ENCODE data around the gene ARHGEF4.

ARHGEF4 gene

DNA sequence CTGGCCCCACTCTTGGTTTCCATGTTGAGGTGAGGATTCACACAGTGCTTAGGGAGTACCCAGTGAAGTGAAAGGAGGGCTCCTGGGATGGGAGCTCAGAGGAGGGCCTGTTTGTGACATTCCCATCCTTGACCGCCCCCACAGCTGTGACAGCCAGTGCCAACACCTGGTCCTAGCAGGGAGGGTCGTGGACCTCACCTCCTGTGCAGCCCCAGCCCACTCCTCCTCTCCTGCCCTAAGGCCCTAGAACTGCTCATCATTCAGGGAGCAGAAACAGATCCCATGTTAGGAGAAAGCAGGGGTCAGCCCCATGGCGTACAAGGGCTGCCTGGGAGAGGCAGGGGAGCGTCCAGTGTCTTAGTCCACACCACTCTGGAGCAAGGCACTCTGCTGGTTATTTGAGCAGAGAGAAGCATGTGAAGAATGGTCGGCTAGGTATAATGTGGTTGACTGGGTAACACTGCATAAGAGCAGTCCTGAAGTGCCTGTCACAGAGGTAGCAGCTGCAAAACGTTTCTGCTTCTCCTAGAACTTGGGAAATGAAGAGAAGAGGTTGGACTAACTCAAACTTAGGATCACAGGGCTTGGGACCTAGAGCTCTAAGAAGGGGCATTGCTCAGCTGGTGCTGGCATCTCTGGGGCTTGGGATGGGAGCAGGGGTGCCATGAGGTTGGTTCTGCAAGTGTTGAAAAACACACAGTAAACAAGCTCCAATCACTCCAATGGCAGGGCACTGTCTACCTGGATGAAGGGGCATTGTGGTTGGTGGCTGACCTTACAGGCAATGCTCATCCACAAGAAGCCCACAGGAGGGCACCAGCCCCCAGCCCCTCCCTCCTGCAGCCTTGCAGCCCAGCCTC lies 200.9 kb downstream of the ARHGEF4 start:
- no peak for DNase-seq (ENCODE audit: low read depth)

GRCh38 chr2:131038258-131039100 lies 201.8 kb downstream of the ARHGEF4 start:
- DNase-seq (ENCODE audit: low read depth): no peak

- no peak for DNase-seq (ENCODE audit: low read depth)
These were observed 202.4 kb downstream of the ARHGEF4 start for GRCh38 chr2:131039101-131039440.

DNA sequence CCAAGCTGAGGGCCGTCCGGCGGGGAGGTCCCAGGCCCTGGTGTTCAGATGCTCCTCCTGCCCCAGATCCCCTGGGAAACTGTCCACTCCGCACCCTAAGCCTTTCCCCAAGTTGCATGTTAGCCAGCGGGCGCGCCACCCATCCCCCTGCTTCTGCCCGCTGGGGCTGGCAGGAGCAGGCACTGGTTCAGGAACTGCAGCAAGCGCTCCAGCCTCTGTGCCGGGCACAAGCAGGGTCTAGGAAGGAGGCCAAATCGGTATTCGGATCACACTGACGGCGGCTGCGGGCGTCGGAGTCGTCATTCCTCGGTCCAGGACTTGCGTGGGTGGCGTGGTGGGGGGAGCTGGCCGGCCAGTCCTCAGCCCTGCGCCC lies 202.8 kb downstream of the ARHGEF4 start:
- no peak for DNase-seq (ENCODE audit: low read depth)

DNA sequence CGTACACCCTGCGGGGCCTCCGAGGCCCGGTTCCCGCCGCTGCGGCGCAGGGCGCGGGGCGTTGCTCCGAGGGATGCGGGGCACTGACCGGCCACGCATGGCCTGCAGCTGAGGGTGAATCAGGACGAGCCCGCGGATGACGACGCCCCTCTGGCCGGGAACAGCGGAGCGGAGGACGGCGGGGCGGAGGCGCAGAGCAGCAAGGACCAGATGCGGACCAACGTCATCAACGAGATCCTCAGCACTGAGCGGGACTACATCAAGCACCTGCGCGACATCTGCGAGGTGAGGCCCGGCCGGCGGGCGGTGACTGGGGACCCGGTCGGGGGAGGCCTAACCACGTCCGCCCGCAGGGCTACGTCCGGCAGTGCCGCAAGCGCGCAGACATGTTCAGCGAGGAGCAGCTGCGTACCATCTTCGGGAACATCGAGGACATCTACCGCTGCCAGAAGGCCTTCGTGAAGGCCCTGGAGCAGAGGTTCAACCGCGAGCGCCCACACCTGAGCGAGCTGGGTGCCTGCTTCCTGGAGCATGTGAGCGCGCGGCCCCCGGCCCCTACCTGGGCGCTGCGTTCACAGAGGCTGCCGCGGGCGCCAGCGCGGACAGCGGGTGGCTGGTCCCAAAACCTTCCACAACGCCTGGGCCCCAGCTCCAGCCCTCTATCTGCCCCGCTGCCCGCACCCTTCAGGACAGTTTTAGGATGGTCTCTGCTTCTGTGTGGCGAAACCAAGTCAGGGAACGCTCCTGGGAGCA lies 203.4 kb downstream of the ARHGEF4 start:
- DNase-seq (ENCODE audit: low read depth): no peak

- no peak for DNase-seq (ENCODE audit: low read depth)
These were observed 204.1 kb downstream of the ARHGEF4 start for GRCh38 chr2:131040661-131041401.

GRCh38 chr2:131041402-131042147 lies 204.9 kb downstream of the ARHGEF4 start:
- no peak for DNase-seq (ENCODE audit: low read depth)

DNA sequence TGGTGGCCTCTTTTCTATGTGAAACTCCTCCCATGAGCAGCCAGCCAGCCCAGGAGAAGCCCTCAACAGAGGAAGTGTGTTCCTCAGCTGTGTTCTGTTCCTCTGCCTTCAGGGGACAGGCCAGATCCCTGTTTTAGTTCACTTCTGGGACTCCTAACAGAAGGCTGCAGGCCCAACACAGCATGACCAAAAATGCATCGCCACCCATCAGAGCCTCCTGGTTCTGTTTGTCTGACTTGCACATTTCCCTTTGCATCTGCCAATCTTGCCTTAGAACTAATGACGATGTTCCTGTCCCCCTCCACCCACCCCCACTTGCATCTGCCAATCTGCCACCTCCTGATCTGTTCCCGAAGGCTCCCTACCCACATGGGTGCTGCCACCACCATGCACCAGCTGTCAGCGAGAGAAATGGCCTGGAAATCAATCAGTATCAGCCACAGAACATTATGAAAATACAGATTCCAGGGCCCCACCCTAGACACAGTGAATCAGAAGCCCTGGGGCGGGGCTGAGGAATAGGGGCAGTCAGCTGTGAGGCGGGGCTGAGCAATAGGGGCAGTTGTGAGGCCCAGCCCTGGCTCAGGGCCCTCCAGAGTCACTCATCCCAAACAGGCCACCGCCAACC lies 205.5 kb downstream of the ARHGEF4 start:
- DNase-seq (ENCODE audit: low read depth): no peak

GRCh38 chr2:131043199-131044074 lies 206.7 kb downstream of the ARHGEF4 start:
- DNase-seq (ENCODE audit: low read depth): no peak

DNA sequence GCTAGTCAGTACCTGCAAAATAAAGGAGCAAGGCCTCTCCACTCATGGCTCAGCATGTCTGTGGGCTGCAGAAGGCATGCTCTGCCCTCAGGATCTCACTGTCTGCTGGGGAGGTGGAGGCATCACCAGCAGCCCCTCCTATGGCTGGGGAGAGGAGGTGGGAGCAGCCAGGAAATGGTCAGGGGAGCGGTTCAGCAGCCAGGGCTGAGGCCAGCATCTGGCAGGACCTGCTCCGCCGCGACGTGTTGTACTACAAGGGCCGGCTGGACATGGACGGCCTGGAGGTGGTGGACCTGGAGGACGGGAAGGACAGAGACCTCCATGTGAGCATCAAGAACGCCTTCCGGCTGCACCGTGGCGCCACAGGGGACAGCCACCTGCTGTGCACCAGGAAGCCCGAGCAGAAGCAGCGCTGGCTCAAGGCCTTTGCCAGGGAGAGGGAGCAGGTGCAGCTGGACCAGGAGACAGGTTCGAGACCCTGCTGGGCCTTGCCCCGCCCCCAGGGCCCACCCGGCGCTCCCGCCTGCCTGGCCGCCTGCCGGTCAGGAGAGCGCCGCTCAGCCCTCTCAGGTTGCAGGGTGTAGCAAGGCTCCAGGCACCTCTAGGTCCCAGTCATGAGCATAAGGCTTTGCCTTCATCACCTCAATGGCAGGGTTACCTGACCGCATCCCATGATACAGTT lies 207.5 kb downstream of the ARHGEF4 start:
- no peak for DNase-seq (ENCODE audit: low read depth)

DNA sequence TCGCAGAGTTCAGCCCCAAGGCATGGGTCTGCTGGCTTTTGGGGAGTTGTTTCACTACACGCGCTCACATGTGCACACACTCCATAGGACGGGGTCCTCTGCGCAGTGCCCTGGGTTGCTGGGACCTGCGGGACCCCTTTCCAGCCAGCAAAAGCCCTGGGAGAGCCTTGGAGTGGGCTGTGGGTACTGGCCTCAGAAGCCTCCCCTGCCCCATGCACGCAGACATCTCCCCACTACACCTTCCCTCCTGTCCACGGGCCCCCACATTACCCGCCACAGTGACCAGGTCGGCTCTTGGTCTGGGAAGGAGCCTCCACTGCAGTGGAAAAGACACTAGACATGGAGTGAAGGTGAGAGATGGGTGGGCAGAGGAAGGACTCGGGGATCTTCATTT lies 208.0 kb downstream of the ARHGEF4 start:
- DNase-seq (ENCODE audit: low read depth): no peak

- no peak for DNase-seq (ENCODE audit: low read depth)
These were observed 208.7 kb downstream of the ARHGEF4 start for GRCh38 chr2:131045286-131046027.

DNA sequence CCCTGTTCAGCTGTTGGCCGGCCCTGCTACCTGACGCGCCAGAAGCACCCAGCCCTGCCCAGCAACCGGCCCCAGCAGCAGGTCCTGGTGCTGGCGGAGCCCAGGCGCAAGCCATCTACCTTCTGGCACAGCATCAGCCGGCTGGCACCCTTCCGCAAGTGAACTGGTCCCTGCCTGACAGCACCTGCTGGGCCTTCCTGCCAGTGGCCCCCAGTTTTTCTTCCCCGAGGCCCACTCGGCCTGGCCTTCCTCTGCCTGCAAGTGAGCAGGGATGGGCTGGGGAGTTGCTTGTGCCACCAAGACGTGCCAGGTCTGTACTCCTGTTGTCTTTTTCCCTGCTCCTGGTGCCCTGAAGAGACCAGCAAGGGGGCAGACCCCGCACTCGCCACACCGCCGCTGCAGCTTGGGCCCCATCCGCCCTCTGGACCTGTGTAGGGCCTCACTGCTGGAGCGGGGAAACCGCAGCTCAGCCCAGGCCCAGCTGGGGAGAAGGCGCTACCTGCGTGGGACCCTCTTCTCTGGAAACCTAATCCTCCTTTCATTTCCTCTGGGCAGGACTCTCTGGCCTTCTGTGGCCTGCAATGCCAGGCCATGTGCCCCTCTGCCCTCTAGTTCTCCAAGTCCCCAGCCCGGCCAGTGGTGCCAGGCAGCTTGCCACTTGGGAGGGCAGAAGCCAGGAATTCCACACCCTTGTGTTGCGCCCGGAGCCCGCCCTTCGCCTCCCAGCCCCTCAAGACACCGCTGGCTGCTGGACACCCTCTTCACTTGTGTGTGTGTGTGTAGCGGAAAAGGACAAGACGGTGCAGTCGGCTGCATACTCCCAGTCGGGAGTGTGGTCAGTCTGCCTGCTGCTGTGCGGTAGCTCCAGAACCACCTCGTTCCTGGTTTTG lies 209.6 kb downstream of the ARHGEF4 start:
- DNase-seq (ENCODE audit: low read depth): no peak

GRCh38 chr2:131046918-131047652 lies 210.4 kb downstream of the ARHGEF4 start:
- no peak for DNase-seq (ENCODE audit: low read depth)

- DNase-seq (ENCODE audit: low read depth): no peak
These were observed 211.3 kb downstream of the ARHGEF4 start for GRCh38 chr2:131047920-131048560.

GRCh38 chr2:131048641-131049040 lies 211.9 kb downstream of the ARHGEF4 start:
- DNase-seq (ENCODE audit: low read depth): no peak

Data from activated T-helper 9 cell treated with anti-CD3 and anti-CD28 coated beads, Interleukin-2, amount 50 U/mL, for 16 hours (primary cell).